ENCODE results near the gene DLX3.

- TF ChIP-seq ZFP30 (CRISPR knock-in tag; IDR thresholded peaks at IDR 0.05) (no peak), PATZ1 (CRISPR knock-in tag; IDR thresholded peaks at IDR 0.05; ENCODE audit: borderline replicate concordance) (no peak), BACH2 (CRISPR knock-in tag; IDR thresholded peaks at IDR 0.05; ENCODE audit: borderline replicate concordance) (no peak), ESRRG (CRISPR knock-in tag; IDR thresholded peaks at IDR 0.05) (no peak), ARNTL (CRISPR knock-in tag; IDR thresholded peaks at IDR 0.05; ENCODE audit: borderline replicate concordance, low read depth) (no peak)
- TF ChIP-seq, protein P1, sequence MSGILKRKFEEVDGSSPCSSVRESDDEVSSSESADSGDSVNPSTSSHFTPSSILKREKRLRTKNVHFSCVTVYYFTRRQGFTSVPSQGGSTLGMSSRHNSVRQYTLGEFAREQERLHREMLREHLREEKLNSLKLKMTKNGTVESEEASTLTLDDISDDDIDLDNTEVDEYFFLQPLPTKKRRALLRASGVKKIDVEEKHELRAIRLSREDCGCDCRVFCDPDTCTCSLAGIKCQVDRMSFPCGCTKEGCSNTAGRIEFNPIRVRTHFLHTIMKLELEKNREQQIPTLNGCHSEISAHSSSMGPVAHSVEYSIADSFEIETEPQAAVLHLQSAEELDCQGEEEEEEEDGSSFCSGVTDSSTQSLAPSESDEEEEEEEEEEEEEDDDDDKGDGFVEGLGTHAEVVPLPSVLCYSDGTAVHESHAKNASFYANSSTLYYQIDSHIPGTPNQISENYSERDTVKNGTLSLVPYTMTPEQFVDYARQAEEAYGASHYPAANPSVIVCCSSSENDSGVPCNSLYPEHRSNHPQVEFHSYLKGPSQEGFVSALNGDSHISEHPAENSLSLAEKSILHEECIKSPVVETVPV (CRISPR knock-in tag; IDR thresholded peaks at IDR 0.05) = no peak
These were observed 31.3 kb downstream of the DLX3 start for GRCh38 chr17:49963626-49964302.
